ENCODE data around the gene CEP83.

GRCh38 chr12:94379479-94380113 lies 80.1 kb downstream of the CEP83 start:
- TF ChIP-seq CTCF (IDR thresholded peaks at IDR 0.05): no peak
- no peak for TF ChIP-seq POLR2AphosphoS5 (IDR thresholded peaks at IDR 0.05)
- no peak for TF ChIP-seq POLR2A (IDR thresholded peaks at IDR 0.05)
